Mucosa of descending colon (tissue), 3 donors: ENCODE results near the gene MT1X. TPM values are rescaled to one million over a fixed set of nuclear protein-coding genes. Genes with fewer than 3 reads are reported as not detected.

Experiments
- ATAC-seq: fragments of 200-7000 bp; cut with Tn5 transposase; one replicate; pipeline ENCODE4 v1.9.1; 2020; ENCODE audit warnings: mild to moderate bottlenecking, moderate library complexity
- DNase-seq, 3 donors: peaks; one replicate each; pipeline ENCODE4 v3.0.0-alpha.2; 2020
- H3K36me3 ChIP-seq: fragments of 200-600 bp; one replicate; pipeline ENCODE4 v1.8.0; 2021; ENCODE audit warnings: low read depth, mild to moderate bottlenecking
- H3K4me1 ChIP-seq: fragments of 200-600 bp; one replicate; pipeline ENCODE4 v1.8.0; 2021; ENCODE audit warnings: low read depth, mild to moderate bottlenecking
- H3K4me3 ChIP-seq: fragments of 200-600 bp; one replicate; pipeline ENCODE4 v1.8.0; 2021; ENCODE audit warnings: mild to moderate bottlenecking
- H3K9me3 ChIP-seq: fragments of 200-600 bp; one replicate; pipeline ENCODE4 v1.8.0; 2021; ENCODE audit warnings: mild to moderate bottlenecking
- CTCF ChIP-seq: fragments of 200-600 bp; IDR thresholded peaks from one replicate; pipeline ENCODE4 v1.8.0; 2022; ENCODE audit warnings: antibody characterized with exemption, mild to moderate bottlenecking
- intact Hi-C, 2 donors: fragments of 100-400 bp; cut with DNase I in 1 of 2; cut with micrococcal nuclease in 1 of 2; formaldehyde crosslinking; loops; one replicate each; pipeline versions ENCODE4 v1.11.0 to v1.11.1; 2022; cut with DNase I, micrococcal nuclease
- long read RNA-seq, 2 donors: library from polyadenylated mRNA; unstranded; transcript quantifications; one replicate each; pipeline ENCODE4 v2.0.0, GENCODE V29; 2019 to 2021
- total RNA-seq, 3 donors: library from RNA; stranded (reverse); fragmentation: NEBNext Ultra II Directional in 2 of 3; extraction: Animal tissue kit (Norgen Biotek cat#: 25700) in 2 of 3; gene quantifications; one replicate each; pipeline versions ENCODE4 v1.2.1 to v1.2.4, GENCODE V29; 2021 to 2023
- donor health status: DM: no; HTN: no; CAD: no; lungs with moderate emphysema.
- donor health status: DM: no; HTN: no; CAD: no.
- donor health status: DM: no; HTN: yes; CAD: no.

MT1X gene
- 100 to 1,000 TPM in 1 of 3 donors, 10 to 100 TPM in 2; 78.3 to 157 (median 84.1) TPM for total RNA-seq
- long read RNA-seq, donor 1, transcript MT1X-201 (3 exons, 450 nt): major isoform, 14 of 15 reads
- long read RNA-seq, donor 1, partial matches to known transcripts: 0 of 15 reads
- long read RNA-seq, donor 1, other reads (novel, unspliced or antisense): 0 of 15 reads
- long read RNA-seq, donor 2, transcript MT1X-201 (3 exons, 450 nt): major isoform, 31 of 33 reads
- long read RNA-seq, donor 2, partial matches to known transcripts: 0 of 33 reads
- long read RNA-seq, donor 2, other reads (novel, unspliced or antisense): 0 of 33 reads

- Histone ChIP-seq H3K9me3 (no peaks in the 10 kb centered on the region), H3K4me1 (peaks cover 13% of the 10 kb centered on the region), H3K4me3 (peak within 1 kb of the TSS; percentile 16), H3K36me3 (no peaks in the 10 kb centered on the region)
- ATAC-seq (peak; percentile 99), DNase-seq (peak; percentile 96 to 97 (median 97))
- TF ChIP-seq CTCF: no peak
- intact Hi-C loops: no loop called here
Measured at GRCh38 chr16:56681939-56682702, at the start of gene MT1X. TSS of gene MT1X (plus strand) at chr16:56682470. CDS start at chr16:56682541, 71 bp downstream.

- ATAC-seq (peak; percentile 60), DNase-seq (no peak)
- H3K36me3 ChIP-seq: no peaks in the 10 kb centered on the region
- intact Hi-C loops: no loop called here
- no peak overlapping the region for H3K4me3 ChIP-seq
- no peaks in the 10 kb centered on the region for H3K9me3 ChIP-seq
- H3K4me1 ChIP-seq: peaks cover 19% of the 10 kb centered on the region
- no peak for TF ChIP-seq CTCF
Measured at GRCh38 chr16:56632848-56633365, 49.4 kb upstream of the MT1X start.

- TF ChIP-seq CTCF: no peak
- DNase-seq (no peak), ATAC-seq (no peak)
- H3K4me1 ChIP-seq: peaks cover 19% of the 10 kb centered on the region
- H3K36me3 ChIP-seq: no peaks in the 10 kb centered on the region
- H3K4me3 ChIP-seq: no peak overlapping the region
- intact Hi-C loops: no loop called here
- H3K9me3 ChIP-seq: no peaks in the 10 kb centered on the region
Measured at GRCh38 chr16:56633535-56633934, 48.7 kb upstream of the MT1X start.

DNA sequence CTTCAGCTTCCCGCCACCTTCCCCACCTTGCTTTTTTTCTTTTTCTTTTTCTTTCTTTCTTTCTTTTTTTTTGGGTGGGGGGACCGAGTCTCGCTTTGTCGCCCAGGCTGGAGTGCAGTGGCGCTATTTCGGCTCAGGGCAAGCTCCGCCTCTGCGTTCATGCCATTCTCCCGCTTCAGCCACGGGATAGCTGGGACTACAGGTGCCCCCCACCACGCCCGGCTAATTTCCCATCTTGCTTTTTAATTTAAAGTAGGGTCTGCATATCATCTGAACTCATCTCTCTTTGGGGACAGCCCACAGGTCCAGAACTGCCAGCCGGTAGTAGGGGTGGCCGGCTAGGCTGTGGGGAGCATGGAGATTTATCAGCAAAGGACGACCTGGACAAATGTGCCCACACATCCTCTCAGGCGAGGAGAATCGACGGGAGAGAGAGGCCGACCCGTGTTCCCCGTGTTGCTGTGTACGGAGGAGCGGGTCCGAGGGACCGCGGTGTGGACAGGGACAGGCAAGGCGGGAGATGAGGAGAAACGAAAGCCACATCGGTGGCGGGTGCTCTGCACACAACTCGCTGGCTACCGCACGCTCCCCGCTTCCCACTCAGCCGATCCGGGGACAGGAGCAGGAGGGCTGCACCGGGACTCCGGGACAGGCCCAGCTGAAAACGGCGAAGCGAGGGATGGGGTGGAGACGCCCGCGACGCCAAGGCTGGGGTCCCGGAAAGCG is 47.4 kb upstream of the MT1X start:
- DNase-seq: no peak
- Histone ChIP-seq H3K9me3 (no peaks in the 10 kb centered on the region), H3K4me3 (no peak overlapping the region), H3K36me3 (no peaks in the 10 kb centered on the region), H3K4me1 (peaks cover 27% of the 10 kb centered on the region)
- ATAC-seq: no peak
- intact Hi-C loops: no loop called here
- TF ChIP-seq CTCF: no peak

DNA sequence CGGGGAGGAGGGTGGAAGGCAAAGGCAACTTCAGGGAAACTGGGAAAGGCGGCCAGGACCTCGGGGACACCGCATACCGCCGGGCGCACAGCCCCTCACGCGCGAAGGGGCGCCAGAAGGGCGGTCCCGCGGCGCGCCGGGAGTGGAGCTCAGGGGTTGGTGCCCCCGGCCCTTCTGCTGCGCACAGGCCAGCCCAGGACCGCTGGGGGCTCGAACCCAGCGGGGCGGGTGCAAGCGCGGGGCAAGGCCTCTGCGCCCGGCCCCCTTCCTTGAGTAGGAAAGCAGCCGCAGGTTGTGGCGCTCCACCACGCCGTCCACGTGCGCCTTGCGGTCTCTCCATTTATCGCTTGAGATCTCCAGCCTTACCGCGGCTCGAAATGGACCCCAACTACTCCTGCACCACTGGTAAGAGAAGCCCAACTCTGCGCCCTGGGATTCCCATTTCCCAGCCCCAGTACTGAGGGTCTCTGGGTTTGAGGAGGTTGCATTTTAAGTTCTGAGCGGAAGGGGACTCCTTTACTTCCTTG is 46.8 kb upstream of the MT1X start:
- Histone ChIP-seq H3K36me3 (no peaks in the 10 kb centered on the region), H3K4me1 (peaks cover 27% of the 10 kb centered on the region), H3K9me3 (no peaks in the 10 kb centered on the region), H3K4me3 (no peak overlapping the region)
- intact Hi-C loops: no loop called here
- TF ChIP-seq CTCF: no peak
- ATAC-seq (no peak), DNase-seq (no peak)
